ENCODE measurements around the gene CNOT2.

DNA sequence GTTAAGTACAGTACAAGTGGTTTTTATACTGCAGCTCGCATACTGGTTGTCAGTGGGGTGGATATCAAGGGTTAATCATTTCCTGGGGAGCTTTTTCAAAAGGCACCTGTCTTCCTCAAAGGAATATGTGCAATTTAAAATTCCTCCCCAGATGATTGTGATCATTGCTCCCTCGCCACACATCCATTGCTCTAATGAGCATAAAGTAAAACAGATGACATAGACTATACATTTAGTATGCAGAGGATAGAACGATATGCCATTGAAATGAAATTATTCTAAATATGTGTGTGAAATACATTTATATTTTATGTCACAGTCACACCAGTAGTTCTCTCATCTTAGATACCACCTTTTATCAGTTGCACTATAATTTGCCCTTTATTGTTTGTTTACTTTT, 86.5 kb downstream of the CNOT2 start:
- TF ChIP-seq, protein P1, sequence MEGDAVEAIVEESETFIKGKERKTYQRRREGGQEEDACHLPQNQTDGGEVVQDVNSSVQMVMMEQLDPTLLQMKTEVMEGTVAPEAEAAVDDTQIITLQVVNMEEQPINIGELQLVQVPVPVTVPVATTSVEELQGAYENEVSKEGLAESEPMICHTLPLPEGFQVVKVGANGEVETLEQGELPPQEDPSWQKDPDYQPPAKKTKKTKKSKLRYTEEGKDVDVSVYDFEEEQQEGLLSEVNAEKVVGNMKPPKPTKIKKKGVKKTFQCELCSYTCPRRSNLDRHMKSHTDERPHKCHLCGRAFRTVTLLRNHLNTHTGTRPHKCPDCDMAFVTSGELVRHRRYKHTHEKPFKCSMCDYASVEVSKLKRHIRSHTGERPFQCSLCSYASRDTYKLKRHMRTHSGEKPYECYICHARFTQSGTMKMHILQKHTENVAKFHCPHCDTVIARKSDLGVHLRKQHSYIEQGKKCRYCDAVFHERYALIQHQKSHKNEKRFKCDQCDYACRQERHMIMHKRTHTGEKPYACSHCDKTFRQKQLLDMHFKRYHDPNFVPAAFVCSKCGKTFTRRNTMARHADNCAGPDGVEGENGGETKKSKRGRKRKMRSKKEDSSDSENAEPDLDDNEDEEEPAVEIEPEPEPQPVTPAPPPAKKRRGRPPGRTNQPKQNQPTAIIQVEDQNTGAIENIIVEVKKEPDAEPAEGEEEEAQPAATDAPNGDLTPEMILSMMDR (IDR thresholded peaks at IDR 0.05; ENCODE audit: insufficient read depth, low read depth, low read length) = no peak
- TF ChIP-seq EZH2 (IDR thresholded peaks at IDR 0.05; ENCODE audit: insufficient read depth, low read length) = no peak

Data from astrocyte (in vitro differentiated cells and primary cell).